ENCODE results near the gene PIK3R1.

PIK3R1 gene

DNA sequence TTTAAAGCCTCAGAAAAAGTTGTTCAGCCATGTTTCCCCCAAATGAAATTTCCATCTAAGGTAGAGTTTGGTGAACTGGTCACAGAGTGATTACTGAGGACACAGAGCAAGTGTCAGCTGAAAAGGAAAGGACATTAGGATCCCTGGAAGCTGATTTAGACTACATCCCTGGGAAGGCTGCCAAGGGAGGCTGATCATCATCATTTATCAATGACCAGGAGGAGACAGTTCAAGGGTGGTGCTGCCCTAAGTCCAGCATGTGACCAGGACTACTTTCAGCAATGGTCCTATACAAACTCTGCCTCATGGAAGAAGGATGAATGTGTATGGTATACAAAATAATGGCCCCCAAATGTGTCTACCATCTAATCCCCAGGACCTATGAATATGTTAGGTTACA, 120.6 kb downstream of the PIK3R1 start:
- TF ChIP-seq, protein P1, sequence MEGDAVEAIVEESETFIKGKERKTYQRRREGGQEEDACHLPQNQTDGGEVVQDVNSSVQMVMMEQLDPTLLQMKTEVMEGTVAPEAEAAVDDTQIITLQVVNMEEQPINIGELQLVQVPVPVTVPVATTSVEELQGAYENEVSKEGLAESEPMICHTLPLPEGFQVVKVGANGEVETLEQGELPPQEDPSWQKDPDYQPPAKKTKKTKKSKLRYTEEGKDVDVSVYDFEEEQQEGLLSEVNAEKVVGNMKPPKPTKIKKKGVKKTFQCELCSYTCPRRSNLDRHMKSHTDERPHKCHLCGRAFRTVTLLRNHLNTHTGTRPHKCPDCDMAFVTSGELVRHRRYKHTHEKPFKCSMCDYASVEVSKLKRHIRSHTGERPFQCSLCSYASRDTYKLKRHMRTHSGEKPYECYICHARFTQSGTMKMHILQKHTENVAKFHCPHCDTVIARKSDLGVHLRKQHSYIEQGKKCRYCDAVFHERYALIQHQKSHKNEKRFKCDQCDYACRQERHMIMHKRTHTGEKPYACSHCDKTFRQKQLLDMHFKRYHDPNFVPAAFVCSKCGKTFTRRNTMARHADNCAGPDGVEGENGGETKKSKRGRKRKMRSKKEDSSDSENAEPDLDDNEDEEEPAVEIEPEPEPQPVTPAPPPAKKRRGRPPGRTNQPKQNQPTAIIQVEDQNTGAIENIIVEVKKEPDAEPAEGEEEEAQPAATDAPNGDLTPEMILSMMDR (IDR thresholded peaks at IDR 0.05; ENCODE audit: low read depth, low read length, missing control alignments), result no peak
- H3K4me3 ChIP-seq (replicated peaks; ENCODE audit: low read depth, low read length), result no peak overlapping the region
- no peak for DNase-seq (ENCODE audit: extremely low read depth, low read depth)

DNA sequence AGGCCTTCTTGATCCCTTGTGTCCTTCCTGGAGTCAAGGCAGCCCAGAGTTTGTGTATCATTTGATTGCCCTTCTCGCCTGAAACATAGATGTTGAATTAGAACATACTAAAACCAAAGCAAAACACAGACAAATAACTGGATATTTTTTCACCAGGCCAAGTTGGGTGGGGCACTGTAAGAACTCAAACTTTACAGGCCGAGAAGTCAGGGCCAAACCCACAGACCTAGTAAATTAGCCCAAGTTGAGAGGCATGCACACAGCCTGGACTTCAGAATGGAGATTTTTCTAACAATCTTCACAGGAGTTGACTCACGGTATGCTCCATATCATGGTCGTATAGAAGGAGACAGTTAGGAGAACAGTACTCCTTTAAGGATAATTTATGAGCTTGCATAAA, 121.7 kb downstream of the PIK3R1 start:
- no peak overlapping the region for H3K4me3 ChIP-seq (replicated peaks; ENCODE audit: low read depth, low read length)
- no peak for DNase-seq (ENCODE audit: extremely low read depth, low read depth)
- TF ChIP-seq, protein P1 (IDR thresholded peaks at IDR 0.05; ENCODE audit: low read depth, low read length, missing control alignments), result no peak

DNA sequence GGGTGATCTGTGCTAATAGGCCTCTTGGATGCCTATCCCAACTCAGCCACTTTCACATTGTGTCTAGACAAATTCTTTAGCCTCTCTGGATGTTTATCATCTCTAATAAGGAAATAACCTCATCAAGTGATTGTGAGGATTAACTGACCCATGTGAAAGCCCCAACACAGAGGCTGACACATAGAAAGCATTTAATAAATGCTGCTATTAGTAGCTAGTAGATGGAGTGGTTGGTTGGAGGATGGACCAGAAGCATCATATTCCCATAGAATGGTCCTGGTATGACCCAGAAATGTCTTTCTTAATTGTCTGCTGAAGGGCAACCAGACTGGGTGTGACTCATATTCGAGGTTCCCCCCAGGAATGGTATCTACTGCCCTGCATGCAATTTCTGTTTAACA, 124.4 kb downstream of the PIK3R1 start:
- no peak for DNase-seq (ENCODE audit: extremely low read depth, low read depth)
- TF ChIP-seq, protein P1 (IDR thresholded peaks at IDR 0.05; ENCODE audit: low read depth, low read length, missing control alignments), result no peak
- no peak overlapping the region for H3K4me3 ChIP-seq (replicated peaks; ENCODE audit: low read depth, low read length)

DNA sequence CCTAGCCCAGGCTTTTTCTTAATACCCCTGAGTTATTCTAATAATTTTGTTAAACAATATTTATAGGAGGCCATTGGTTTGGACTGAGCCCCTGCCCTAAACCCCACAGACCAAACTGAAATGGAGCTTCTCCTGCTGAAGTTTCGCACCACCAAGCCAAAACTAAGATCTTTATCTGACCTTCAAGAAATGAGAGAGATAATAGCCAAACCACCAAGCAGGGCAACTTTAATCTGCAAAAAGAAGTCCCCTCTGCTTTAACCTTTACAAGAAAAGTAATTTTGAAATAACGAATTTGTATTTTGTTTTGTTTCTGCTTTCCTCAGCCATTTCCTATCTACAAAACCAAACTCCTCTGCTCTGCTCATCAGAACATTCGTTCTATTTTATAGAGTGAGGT, 125.5 kb downstream of the PIK3R1 start:
- H3K4me3 ChIP-seq (replicated peaks; ENCODE audit: low read depth, low read length), result no peak overlapping the region
- DNase-seq (ENCODE audit: extremely low read depth, low read depth), result no peak
- TF ChIP-seq, protein P1 (IDR thresholded peaks at IDR 0.05; ENCODE audit: low read depth, low read length, missing control alignments), result no peak

DNA sequence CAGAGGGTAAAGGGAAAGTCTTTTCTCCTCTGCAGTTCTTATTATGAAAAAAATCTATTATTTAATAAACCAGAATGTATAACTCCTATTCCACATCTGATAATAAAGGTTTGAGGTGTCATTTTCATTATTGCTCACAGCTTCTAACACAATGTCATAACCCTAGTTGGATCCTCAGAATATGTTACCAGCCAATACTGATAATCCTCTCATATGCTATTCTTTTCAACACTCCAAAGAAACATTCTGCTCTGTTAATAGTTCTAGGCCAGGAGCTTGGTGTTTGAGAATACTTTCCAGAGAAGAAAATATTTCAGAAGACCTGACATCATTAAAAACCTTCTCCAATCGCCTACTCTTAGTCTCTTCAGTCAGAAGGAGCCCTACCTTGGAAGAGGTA, 127.1 kb downstream of the PIK3R1 start:
- no peak for DNase-seq (ENCODE audit: extremely low read depth, low read depth)
- no peak overlapping the region for H3K4me3 ChIP-seq (replicated peaks; ENCODE audit: low read depth, low read length)
- TF ChIP-seq, protein P1 (IDR thresholded peaks at IDR 0.05; ENCODE audit: low read depth, low read length, missing control alignments), result no peak

DNA sequence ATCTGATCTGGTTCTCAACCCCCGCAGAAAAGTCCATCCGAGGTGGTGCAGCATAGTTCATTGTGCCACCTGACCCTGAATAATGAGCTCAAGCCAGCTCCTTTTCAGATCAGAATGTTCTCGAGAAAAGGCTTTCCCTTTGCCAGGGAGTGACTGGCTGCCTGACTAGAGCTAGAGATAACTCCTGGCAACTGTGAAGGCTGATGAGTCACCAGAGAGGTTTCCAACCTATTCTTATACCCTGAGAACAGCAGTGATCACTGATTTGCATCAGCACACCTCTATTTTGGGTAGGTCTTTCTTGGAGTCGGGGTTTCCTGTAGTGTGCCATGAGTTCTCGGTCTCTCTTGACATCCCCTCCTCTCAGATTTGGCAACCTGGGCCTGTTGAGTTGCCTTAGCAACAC, 127.9 kb downstream of the PIK3R1 start:
- TF ChIP-seq, protein P1 (IDR thresholded peaks at IDR 0.05; ENCODE audit: low read depth, low read length, missing control alignments), result no peak
- DNase-seq (ENCODE audit: extremely low read depth, low read depth), result no peak
- no peak overlapping the region for H3K4me3 ChIP-seq (replicated peaks; ENCODE audit: low read depth, low read length)

DNA sequence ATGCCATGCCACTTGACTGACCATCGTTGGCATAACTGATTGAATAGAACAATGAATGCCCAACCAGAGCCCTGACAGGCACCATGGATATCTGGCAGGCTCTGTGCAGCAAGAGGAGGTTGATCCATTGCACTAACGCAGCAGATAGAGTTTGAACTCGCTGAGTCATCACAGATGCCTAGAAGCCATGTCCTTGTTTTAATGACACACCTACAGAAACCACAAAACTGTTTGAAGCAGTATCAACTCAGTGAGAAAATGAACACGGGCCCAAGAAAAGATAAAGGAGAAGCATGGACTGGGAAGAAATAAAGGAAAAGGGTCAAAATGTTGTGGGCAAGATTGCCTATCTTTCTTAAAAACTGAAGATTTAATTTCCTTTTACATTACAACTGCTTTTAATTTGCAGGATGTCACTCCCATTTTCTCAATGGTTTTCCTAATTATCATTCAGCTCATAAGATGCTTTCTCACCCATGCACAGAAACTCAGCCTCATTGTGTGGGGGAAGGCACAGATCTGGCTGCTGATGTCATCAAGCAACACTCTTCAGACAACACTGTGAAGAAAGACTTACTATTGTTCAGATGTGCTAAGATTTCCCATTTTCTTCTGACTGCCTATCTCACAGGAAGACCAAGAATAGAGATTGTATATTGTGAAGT, 129.0 kb downstream of the PIK3R1 start:
- H3K4me3 ChIP-seq (replicated peaks; ENCODE audit: low read depth, low read length), result no peak overlapping the region
- no peak for DNase-seq (ENCODE audit: extremely low read depth, low read depth)

More for the DNA sequence above, 129.0 kb downstream of the PIK3R1 start:
- TF ChIP-seq, protein P1 (IDR thresholded peaks at IDR 0.05; ENCODE audit: low read depth, low read length, missing control alignments), result no peak
